SIG-M5 treated with dmso at 0.1 percent for 504 hours (cell line): ENCODE measurements around the gene SPA17.

Source experiments
- DNase-seq: peaks from one replicate; lab custom pipeline; 2025; ENCODE audit not compliant: unreplicated experiment; lab: John Stamatoyannopoulos, UW

Gene SPA17

GRCh38 chr11:124661553-124661952 lies 12.2 kb upstream of the SPA17 start:
- DNase-seq: no peak

GRCh38 chr11:124662106-124662505 lies 11.6 kb upstream of the SPA17 start:
- no peak for DNase-seq

GRCh38 chr11:124663861-124664260 lies 9.8 kb upstream of the SPA17 start:
- DNase-seq: no peak

- DNase-seq: no peak
Observed at GRCh38 chr11:124667601-124668000, 6.1 kb upstream of the SPA17 start.

- DNase-seq: peak; percentile 41
Observed at GRCh38 chr11:124669193-124669592, 4.5 kb upstream of the SPA17 start.

- DNase-seq: peak; percentile 91
Observed at GRCh38 chr11:124670732-124671131, 3.0 kb upstream of the SPA17 start.

GRCh38 chr11:124672536-124673215 lies 1.0 kb upstream of the SPA17 start:
- no peak for DNase-seq

GRCh38 chr11:124674168-124674517 lies 439 bp downstream of the SPA17 start:
- no peak for DNase-seq

- DNase-seq: no peak
Observed at GRCh38 chr11:124674571-124674970, 867 bp downstream of the SPA17 start.

- no peak for DNase-seq
Observed at GRCh38 chr11:124676386-124676785, 2.7 kb downstream of the SPA17 start.

GRCh38 chr11:124678416-124678815 lies 4.7 kb downstream of the SPA17 start:
- no peak for DNase-seq

GRCh38 chr11:124681421-124681820 lies 7.7 kb downstream of the SPA17 start:
- no peak for DNase-seq

GRCh38 chr11:124682443-124682842 lies 8.7 kb downstream of the SPA17 start:
- DNase-seq: no peak

GRCh38 chr11:124693142-124693541 lies 19.4 kb downstream of the SPA17 start:
- no peak for DNase-seq

GRCh38 chr11:124699547-124699946 lies 25.8 kb downstream of the SPA17 start:
- no peak for DNase-seq

GRCh38 chr11:124700028-124700427 lies 26.3 kb downstream of the SPA17 start:
- DNase-seq: no peak

- no peak for DNase-seq
Observed at GRCh38 chr11:124707829-124708228, 34.1 kb downstream of the SPA17 start.

GRCh38 chr11:124712392-124712791 lies 38.7 kb downstream of the SPA17 start:
- no peak for DNase-seq

- no peak for DNase-seq
Observed at GRCh38 chr11:124716591-124716990, 42.9 kb downstream of the SPA17 start.

GRCh38 chr11:124717421-124717785 lies 43.7 kb downstream of the SPA17 start:
- no peak for DNase-seq

GRCh38 chr11:124717786-124718651 lies 44.3 kb downstream of the SPA17 start:
- DNase-seq: no peak

- no peak for DNase-seq
Observed at GRCh38 chr11:124718801-124719200, 45.1 kb downstream of the SPA17 start.

GRCh38 chr11:124719534-124719933 lies 45.8 kb downstream of the SPA17 start:
- no peak for DNase-seq
